ENCODE results near the gene SLC12A4. TPM values are rescaled to one million over a fixed set of nuclear protein-coding genes. Genes with fewer than 3 reads are reported as not detected.

Gene SLC12A4
- total RNA-seq, 4 donors from 2014 or later, result 18.1 to 46.4 (median 25.4) TPM

- Histone ChIP-seq H3K36me3 (no peaks in the 10 kb centered on the region), H3K9me3 (no peaks in the 10 kb centered on the region), H3K4me1 (peaks cover 0 to 6% (median 0%) of the 10 kb centered on the region in 4 donors), H3K27ac (peak overlapping the region; percentile 38 to 68 (median 56)), H3K4me3 (no peak overlapping the region), H3K27me3 (no peaks in the 10 kb centered on the region)
- 40 to 42% methylated on average over 1 to 6 of the region's 6 CpGs for WGBS, 2 donors (ENCODE audit: low coverage in 1 of 2)
- peak; percentile 47 for DNase-seq
- intact Hi-C loops (cut with DNase I; ENCODE audit: low total_unique reads) (no loop called here), in situ Hi-C loops (cut with MboI; ENCODE audit: low pct_ligation_motif_present in 1 of 4, low pct_unique_long_range_greater_than_20kb in 1 of 4, low sequenced_read_pairs in 3 of 4) (no loop called here)
- TF ChIP-seq POLR2A (IDR thresholded peaks at IDR 0.05) (no peak), EP300 (IDR thresholded peaks at IDR 0.05; ENCODE audit: low read depth) (no peak), POLR2AphosphoS5 (IDR thresholded peaks at IDR 0.05) (no peak), CTCF (IDR thresholded peaks at IDR 0.05) (no peak)
Observed at GRCh38 chr16:68005786-68006286, 37.4 kb upstream of the SLC12A4 start.

GRCh38 chr16:68005211-68005610 lies 36.8 kb upstream of the SLC12A4 start:
- Histone ChIP-seq H3K4me3 (no peak overlapping the region), H3K36me3 (no peaks in the 10 kb centered on the region), H3K4me1 (peaks cover 0 to 12% (median 0%) of the 10 kb centered on the region in 4 donors), H3K27ac (peak overlapping the region; percentile 38 to 68 (median 56)), H3K27me3 (no peaks in the 10 kb centered on the region), H3K9me3 (no peaks in the 10 kb centered on the region)
- intact Hi-C loops (cut with DNase I; ENCODE audit: low total_unique reads), result no loop called here
- in situ Hi-C loops (cut with MboI; ENCODE audit: low pct_ligation_motif_present in 1 of 4, low pct_unique_long_range_greater_than_20kb in 1 of 4, low sequenced_read_pairs in 3 of 4), result no loop called here
- 80 to 90% methylated on average over 3 to 9 of the region's 9 CpGs for WGBS, 2 donors (ENCODE audit: low coverage in 1 of 2)
- no peak for DNase-seq
- no peak for TF ChIP-seq POLR2A (IDR thresholded peaks at IDR 0.05)
- no peak for TF ChIP-seq EP300 (IDR thresholded peaks at IDR 0.05; ENCODE audit: low read depth)
- no peak for TF ChIP-seq POLR2AphosphoS5 (IDR thresholded peaks at IDR 0.05)
- no peak for TF ChIP-seq CTCF (IDR thresholded peaks at IDR 0.05)

GRCh38 chr16:68003031-68003430 lies 34.6 kb upstream of the SLC12A4 start:
- TF ChIP-seq POLR2AphosphoS5 (IDR thresholded peaks at IDR 0.05) (no peak), EP300 (IDR thresholded peaks at IDR 0.05; ENCODE audit: low read depth) (no peak), CTCF (IDR thresholded peaks at IDR 0.05) (no peak), POLR2A (IDR thresholded peaks at IDR 0.05) (no peak)
- WGBS, 2 donors (ENCODE audit: low coverage in 1 of 2), result 87 to 88% methylated on average over 4 of the region's 4 CpGs
- intact Hi-C loops (cut with DNase I; ENCODE audit: low total_unique reads), result no loop called here

GRCh38 chr16:68000450-68000849 lies 32.0 kb upstream of the SLC12A4 start:
- Histone ChIP-seq H3K36me3 (no peaks in the 10 kb centered on the region), H3K9me3 (no peaks in the 10 kb centered on the region), H3K4me1 (peaks cover 0 to 15% (median 0%) of the 10 kb centered on the region in 4 donors), H3K27me3 (no peaks in the 10 kb centered on the region), H3K27ac (peak overlapping the region; percentile 61 to 69 (median 66)), H3K4me3 (no peak overlapping the region)
- intact Hi-C loops (cut with DNase I; ENCODE audit: low total_unique reads) (no loop called here), in situ Hi-C loops (cut with MboI; ENCODE audit: low pct_ligation_motif_present in 1 of 4, low pct_unique_long_range_greater_than_20kb in 1 of 4, low sequenced_read_pairs in 3 of 4) (no loop called here)
- TF ChIP-seq CTCF (IDR thresholded peaks at IDR 0.05), result no peak
- no peak for TF ChIP-seq POLR2AphosphoS5 (IDR thresholded peaks at IDR 0.05)
- 0 to 46% methylated on average over 1 to 3 of the region's 3 CpGs for WGBS, 2 donors (ENCODE audit: low coverage in 1 of 2)
- no peak for DNase-seq

More at GRCh38 chr16:68003031-68003430, 34.6 kb upstream of the SLC12A4 start:
- Histone ChIP-seq H3K27me3 (no peaks in the 10 kb centered on the region), H3K27ac (no peak overlapping the region), H3K4me3 (no peak overlapping the region), H3K4me1 (peaks cover 0 to 16% (median 0%) of the 10 kb centered on the region in 4 donors), H3K36me3 (no peaks in the 10 kb centered on the region), H3K9me3 (no peaks in the 10 kb centered on the region)
- no peak for DNase-seq
- in situ Hi-C loops (cut with MboI; ENCODE audit: low pct_ligation_motif_present in 1 of 4, low pct_unique_long_range_greater_than_20kb in 1 of 4, low sequenced_read_pairs in 3 of 4), result no loop called here

Data from transverse colon (tissue), 4 donors.